HTR-8/SVneo (cell line): ENCODE results near the gene WWP2.
A peak's percentile ranks its signal among the peaks of the same experiment; 100 is the strongest.

Experiments
- DNase-seq: peaks from one replicate; pipeline ENCODE4 v3.0.0; 2011; ENCODE audit warnings: low spot score, mixed read lengths; ENCODE audit not compliant: insufficient read length
- FAIRE-seq: peaks from 2 replicates; lab custom pipeline; 2011; peaks lifted over from hg19 to GRCh38; lab: Jason Lieb, UNC

WWP2 gene

GRCh38 chr16:69910964-69911363, 148.8 kb downstream of the WWP2 start:
- no peak for FAIRE-seq
- DNase-seq: no peak

- peak; percentile 4 for FAIRE-seq
- no peak for DNase-seq
Observed at GRCh38 chr16:69916462-69916861, 154.3 kb downstream of the WWP2 start.

DNA sequence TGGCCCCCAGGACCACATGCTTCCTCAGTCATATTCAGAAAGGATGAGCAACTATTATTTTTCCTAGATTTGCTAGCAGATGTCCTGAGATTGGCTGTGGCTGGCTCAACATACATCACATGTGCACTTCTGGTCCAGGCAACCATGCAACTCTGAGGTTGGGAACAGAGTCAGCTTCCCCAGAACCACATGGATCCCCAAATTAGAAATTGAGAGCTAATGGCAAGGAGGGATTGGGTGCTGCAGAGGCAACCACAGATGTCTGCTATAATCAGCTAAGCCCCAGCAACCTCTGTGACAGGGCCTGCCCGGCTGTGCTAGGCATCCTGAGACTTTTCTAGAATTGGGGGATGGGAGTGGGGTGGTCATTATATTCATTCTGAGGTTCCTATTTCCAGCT, 155.2 kb downstream of the WWP2 start:
- DNase-seq (no peak), FAIRE-seq (peak; percentile 62)

- FAIRE-seq (peak; percentile 99), DNase-seq (peak; percentile 97)
Observed at GRCh38 chr16:69917739-69918138, 155.6 kb downstream of the WWP2 start.

- FAIRE-seq: peak; percentile 42
- DNase-seq: no peak
Observed at GRCh38 chr16:69918241-69918640, 156.1 kb downstream of the WWP2 start.

- no peak for FAIRE-seq
- no peak for DNase-seq
Observed at GRCh38 chr16:69921127-69921526, 159.0 kb downstream of the WWP2 start.

DNA sequence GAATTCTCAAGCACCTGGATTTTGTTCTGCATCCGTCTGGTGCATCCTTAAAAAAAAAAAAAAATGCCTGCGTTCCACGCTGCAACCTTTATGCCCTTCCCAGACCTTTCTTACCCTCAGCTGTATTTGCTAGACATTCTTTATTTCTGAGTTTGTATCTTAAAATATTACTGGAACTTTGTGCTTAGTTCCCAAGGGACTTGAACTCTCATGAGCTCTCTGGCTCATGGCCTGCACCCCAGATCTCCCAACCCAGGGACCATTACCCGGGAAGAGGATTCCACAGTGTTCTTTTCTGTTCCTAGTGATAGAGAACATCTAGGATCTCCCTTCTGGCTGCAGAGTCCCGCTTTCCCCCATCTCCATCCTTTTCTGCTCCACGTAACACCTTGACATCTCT, 160.1 kb downstream of the WWP2 start:
- DNase-seq (no peak), FAIRE-seq (no peak)

- FAIRE-seq (peak; percentile 63), DNase-seq (no peak)
Observed at GRCh38 chr16:69924041-69924775, 162.1 kb downstream of the WWP2 start.

DNA sequence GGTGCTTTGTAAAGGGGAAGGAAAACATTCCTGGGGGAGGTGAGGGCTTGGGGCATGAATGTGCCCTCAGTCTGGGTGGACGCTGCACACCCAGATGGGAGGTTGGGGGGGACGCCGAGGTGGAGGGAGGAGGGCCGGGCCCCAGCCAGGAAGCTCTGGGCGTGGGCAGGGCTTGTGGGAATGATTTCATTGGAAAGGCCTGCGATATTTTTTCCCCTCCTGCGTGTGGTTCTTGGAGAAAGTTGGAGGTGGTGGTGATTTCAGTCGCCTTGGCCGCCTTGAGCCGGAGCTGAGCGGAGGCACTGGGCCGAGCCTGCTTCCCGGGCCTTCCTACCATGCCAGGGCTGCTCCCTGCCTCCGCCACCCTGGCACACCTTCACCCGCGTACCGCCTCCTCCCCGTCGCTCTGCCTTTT, 162.7 kb downstream of the WWP2 start:
- peak; percentile 96 for FAIRE-seq
- DNase-seq: peak; percentile 93

DNA sequence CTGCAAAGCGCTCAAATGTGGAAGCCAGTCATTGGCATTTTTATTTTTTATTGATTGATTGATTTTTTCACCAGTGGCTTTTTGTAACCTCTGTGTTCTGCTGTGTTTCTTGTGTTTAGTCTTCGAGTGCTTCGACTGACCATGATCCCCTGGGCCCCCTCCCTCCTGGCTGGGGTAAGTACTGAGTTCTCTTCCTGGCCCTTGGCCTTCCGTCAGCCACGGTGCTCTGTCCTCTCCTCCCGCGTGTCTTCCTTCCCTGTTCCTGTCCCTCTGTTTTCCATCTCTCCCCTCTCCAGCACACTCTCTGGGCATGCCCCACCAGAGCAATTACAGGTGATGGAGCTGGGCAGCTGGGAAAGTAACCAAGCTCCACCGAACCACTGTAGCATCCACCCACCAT, 163.2 kb downstream of the WWP2 start:
- no peak for DNase-seq
- FAIRE-seq: peak; percentile 74

GRCh38 chr16:69926241-69926640, 164.1 kb downstream of the WWP2 start:
- FAIRE-seq: peak; percentile 33
- DNase-seq: no peak

DNA sequence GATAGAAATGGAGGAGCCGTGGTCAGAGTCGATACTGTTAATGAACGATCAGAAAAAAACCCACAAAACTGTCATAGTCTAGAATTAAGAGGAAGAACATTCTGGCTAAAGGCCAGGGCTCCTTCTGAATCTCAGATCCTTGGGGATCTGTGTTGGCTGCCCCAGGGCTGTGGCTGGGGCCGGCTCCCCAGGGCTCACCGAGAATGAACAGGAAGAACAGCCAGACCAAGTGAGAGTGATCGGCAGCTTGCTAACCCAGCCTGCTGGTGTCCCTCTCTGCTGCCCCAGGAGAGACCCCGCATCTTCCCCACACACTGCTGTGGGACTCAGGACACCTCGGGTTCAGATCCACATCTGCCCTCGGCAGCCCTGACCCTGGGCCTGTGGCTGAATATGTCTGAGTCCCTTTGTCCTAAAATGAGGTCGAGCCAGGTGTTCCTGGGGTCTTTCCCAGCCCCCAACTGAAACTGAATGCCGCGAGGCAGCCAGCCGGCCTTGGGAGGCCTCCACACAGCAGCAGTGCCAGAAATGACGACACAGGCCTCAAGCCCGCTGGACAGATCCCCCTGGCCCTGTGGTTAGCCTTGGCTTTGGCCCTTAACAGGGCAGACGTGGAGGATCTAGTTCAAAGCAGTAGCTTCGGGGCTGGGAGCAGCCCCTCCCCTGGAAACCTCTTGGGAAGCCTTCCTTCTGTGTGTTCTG, 165.1 kb downstream of the WWP2 start:
- FAIRE-seq (peak; percentile 31), DNase-seq (no peak)

DNA sequence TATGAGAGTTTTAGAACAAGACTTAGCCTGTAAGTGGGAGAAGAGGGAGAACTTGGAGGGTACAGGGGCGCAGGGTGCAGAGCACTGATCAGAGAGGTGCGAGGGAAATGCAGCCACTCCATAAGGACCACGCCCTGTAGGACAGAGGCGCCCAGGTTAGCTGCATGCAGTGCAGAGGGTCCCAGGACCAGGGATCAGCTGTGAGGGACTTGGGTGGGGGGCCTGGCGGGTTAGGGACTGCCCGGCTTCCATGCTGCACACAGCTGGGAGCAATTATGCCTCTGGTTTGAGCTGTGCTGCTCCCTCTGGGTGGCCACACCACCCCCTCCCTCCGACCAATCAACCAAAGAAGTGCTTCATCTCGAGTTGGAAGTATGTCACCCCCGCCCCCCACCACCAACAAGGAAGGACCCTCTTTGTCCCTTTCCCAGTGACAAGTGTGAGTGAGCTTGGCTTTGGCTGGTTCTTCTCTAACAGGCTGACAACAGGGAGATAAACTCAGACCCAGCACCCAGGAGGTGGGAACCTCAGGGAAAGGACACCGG, 166.8 kb downstream of the WWP2 start:
- no peak for FAIRE-seq

DNA sequence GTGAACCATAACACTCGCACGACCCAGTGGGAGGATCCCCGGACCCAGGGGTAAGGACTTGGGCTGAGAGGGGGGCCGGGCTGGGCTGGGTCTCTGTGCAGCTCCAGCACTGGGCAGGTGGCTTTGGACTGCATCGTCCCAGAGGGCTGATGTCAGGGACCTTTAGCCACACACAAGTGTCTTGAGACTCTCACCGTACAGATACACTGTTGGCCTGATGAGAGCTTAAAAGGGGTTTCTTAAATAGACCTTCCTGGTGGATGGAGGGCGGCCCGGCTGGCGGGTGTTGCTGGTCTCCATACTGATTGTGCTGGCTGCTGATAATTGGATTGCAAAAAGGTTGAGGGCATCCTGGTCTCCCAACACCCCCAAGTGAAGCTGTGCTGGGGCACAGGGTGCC, 167.3 kb downstream of the WWP2 start:
- FAIRE-seq (no peak), DNase-seq (no peak)

More for the DNA sequence above, 166.8 kb downstream of the WWP2 start:
- no peak for DNase-seq

DNA sequence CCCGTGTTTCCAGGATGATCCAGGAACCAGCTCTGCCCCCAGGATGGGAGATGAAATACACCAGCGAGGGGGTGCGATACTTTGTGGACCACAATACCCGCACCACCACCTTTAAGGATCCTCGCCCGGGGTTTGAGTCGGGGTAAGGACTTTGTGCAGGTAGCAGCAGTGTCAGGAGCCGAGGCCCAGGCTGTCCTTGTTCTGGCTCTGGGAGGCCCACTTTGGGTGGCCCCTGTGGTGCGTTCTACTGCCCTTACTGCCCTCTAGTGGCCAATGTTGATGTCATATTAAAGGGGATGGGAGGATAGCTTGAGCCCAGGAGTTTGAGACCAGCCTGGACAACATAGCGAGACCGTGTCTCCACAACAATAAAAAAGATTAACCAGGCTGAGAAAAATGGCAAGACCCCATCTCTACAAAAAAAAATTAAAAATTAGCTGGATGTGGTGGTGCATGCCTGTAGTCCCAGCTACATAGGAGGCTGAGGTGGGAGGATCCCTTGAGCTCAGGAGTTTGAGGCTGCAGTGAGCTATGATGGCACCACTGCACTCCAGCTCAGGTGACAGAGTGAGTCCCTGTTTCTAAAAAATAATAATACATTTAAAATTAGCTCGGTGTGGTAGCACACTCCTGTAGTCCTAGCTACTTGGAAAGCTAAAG, 168.1 kb downstream of the WWP2 start:
- DNase-seq: peak; percentile 86
- FAIRE-seq: no peak

- peak; percentile 33 for FAIRE-seq
- no peak for DNase-seq
Observed at GRCh38 chr16:69931631-69932030, 169.5 kb downstream of the WWP2 start.

GRCh38 chr16:69932228-69932627, 170.1 kb downstream of the WWP2 start:
- FAIRE-seq: no peak
- no peak for DNase-seq

DNA sequence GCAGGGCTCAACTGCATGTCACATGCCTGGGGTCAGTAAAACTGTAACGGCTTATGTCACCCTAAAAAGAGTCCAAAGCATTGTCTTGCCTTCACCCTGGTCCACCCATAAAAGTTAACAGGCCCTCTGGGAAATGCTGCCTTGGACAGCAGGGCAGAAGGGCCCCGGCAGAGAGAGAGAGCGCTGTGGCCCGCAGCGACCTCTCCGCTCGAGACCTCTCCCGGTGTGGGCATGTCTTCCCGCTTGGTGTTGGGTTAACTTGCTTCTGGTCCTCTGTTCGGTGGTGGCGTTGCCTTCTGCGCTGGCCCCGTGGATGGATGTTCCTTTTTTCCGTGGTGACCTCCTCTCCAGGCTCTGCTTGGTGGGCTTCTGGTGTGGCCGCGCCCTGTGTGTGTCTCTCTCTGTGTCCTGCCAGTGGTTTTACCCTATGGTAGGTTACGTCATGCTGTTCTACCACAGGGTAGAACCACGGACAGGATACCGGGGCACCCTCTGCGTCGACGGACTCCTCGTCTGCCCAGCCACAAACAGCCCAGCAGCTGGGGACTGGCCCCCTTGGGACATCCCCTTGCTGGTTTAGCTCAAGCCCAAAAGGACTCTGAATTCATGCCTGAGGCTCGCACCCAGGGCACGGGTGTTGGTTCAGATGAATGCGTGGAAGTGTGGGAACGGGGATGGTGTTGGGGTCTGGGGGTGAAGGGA, 170.7 kb downstream of the WWP2 start:
- DNase-seq (no peak), FAIRE-seq (peak; percentile 42)

GRCh38 chr16:69934044-69934443, 171.9 kb downstream of the WWP2 start:
- DNase-seq: no peak
- no peak for FAIRE-seq

- no peak for FAIRE-seq
- no peak for DNase-seq
Observed at GRCh38 chr16:69934751-69935150, 172.6 kb downstream of the WWP2 start.
